HL-60 (cell line): ENCODE measurements around the gene ITGB2.

ENCODE experiments used
- CTCF ChIP-seq: IDR thresholded peaks from one replicate; pipeline ENCODE4 v1.5.1; 2011; ENCODE audit warnings: low read length, control low read depth, inconsistent platforms; ENCODE audit not compliant: insufficient read depth
- SPI1 ChIP-seq: IDR thresholded peaks from 2 replicates; pipeline ENCODE4 v1.6.1; 2012; ENCODE audit warnings: low read depth, mild to moderate bottlenecking, borderline replicate concordance

- TF ChIP-seq SPI1 (no peak), CTCF (no peak)
Measured at GRCh38 chr21:44913425-44914175, 7.1 kb downstream of the ITGB2 start.
